ENCODE results near the gene PPOX.

Gene PPOX

DNA sequence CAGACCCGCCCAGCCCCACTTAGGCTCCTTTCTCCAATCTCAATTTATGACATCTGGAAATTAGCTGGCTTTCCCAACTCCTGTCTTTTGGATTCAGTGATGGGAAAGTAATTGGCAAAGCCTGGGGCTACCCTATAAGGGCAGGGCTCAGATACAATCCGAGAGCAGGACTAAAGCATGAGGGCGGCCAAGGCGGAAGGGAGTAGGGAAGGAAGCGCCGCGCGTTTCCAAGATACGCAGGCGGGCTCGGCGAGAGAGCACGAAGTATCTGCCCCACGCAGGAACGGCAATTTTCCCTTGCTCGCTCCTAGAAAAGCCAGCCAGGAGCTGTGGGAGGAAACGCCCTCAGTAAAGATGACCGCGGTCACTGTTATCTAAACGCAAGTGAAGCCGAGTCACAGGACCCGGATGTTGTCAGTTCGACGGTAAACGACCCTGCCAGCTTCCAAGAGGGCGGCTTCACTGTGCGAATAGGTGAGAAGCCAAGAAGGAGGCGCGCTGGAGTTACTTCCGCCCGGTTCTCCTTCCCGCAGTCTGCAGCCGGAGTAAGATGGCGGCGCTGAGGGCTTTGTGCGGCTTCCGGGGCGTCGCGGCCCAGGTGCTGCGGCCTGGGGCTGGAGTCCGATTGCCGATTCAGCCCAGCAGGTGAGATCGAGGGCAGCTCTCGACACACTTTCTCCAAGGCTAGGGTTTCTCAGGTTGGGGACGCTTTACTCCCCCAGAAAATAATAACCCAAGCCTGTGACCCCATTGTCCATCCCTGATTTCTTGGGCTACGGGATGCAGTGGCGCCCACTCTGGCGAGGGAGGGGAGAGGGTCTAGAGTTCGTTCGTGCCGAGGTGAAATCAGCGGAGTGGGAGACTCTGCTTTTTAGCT, 35.8 kb downstream of the PPOX start, which contains the start of gene NDUFS2:
Gene NDUFS2 (plus strand): TSS at position 532 of the 877 bp plus-strand sequence. CDS start 19 bp downstream, at position 551.
- no peak for TF ChIP-seq GATA1 (IDR thresholded peaks at IDR 0.05; ENCODE audit: low read depth, low read length)
- TF ChIP-seq POLR2A (IDR thresholded peaks at IDR 0.05; ENCODE audit: low read length), result peak; percentile 95
- peak; percentile 99 for DNase-seq

DNA sequence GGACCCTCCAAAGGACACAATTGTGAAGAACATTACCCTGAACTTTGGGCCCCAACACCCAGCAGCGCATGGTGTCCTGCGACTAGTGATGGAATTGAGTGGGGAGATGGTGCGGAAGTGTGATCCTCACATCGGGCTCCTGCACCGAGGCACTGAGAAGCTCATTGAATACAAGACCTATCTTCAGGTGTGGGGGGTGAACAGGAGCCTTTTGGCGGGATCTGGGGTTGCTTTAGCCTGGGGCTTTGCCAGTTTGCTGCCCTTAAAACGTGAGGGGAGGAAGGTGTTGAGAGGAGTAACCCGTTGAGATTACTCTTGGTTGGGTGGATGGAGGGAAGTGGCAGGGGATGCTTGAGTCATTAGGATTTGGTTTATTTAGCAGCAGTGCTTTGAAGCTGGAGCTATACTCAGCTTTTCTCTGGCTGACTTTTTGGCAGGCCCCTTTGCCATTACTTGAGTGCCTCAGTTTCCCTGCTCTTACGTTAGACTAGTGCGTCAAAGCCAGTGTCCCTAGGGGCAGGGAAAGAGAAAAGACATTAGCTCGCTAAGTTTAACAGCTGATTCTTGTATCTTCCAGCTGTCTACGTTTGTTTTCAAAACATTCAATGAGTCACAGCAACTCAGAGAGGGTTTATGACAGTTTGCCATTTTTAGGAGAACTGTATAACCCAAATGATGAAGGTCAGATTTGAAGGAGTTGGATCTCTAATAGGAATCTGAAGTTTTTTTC, 40.4 kb downstream of the PPOX start:
- TF ChIP-seq GATA1 (IDR thresholded peaks at IDR 0.05; ENCODE audit: low read depth, low read length), result no peak
- TF ChIP-seq POLR2A (IDR thresholded peaks at IDR 0.05; ENCODE audit: low read length), result no peak
- no peak for DNase-seq

DNA sequence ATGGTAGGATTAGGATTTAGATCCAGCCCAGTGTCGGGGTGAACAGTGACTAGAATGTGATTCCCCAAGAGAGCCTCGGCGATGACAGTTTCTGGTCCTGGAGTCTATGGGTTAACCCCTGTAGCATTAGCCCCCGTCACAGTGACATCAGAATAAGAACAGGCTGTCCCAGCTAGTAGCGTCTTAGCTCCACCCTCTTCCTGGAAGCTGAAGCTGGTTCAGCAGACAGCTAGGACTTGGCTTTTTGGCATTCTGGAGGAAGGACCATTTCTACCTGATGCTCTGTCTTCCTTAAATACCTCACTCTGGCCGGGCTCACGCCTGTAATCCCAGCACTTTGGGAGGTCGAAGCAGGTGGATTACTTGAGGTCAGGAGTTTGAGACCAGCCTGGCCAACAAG, 40.9 kb downstream of the PPOX start:
- TF ChIP-seq GATA1 (IDR thresholded peaks at IDR 0.05; ENCODE audit: low read depth, low read length), result no peak
- no peak for TF ChIP-seq POLR2A (IDR thresholded peaks at IDR 0.05; ENCODE audit: low read length)
- no peak for DNase-seq

DNA sequence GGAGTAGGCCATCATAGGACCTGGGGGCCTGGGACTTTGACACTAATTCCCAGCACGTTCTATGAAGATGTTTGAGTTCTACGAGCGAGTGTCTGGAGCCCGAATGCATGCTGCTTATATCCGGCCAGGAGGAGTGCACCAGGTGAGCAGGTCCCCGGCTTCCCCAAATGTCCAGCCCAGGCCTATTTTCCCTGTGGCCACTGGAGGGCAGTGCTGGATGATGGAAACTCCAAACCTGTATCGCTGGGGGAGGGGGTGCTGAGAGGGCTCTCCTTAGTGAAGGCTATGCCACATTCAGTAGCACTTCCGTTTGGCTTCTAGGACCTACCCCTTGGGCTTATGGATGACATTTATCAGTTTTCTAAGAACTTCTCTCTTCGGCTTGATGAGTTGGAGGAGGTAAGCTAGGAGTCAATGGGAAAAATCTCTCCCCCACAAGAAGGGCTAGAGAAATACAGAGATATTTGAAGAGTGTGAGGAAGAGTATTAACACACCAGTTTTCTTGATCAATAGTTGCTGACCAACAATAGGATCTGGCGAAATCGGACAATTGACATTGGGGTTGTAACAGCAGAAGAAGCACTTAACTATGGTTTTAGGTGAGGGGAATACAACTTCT, 43.7 kb downstream of the PPOX start:
- TF ChIP-seq POLR2A (IDR thresholded peaks at IDR 0.05; ENCODE audit: low read length) (no peak), GATA1 (IDR thresholded peaks at IDR 0.05; ENCODE audit: low read depth, low read length) (no peak)
- DNase-seq, result peak; percentile 76 to 82

DNA sequence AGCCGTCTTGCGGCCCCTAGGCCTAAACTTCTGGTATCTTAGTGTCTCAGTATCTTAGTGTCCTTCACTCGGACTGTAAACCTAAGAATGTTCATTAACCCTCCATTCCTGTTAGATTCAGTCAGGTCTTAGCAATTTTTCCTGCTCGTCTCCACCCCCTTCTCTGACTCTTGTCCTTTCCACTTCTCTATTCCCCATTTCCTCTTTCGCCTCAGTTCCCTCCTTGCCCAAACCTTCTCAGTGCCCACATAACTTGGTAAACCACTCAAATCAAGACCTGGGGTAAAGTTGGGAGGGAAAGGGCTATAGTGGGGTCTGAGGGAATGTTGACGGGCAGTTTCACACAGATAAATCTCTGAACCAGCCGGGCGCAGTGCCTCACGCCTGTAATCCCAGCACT, 48.1 kb downstream of the PPOX start:
- no peak for DNase-seq
- TF ChIP-seq GATA1 (IDR thresholded peaks at IDR 0.05; ENCODE audit: low read depth, low read length) (no peak), POLR2A (IDR thresholded peaks at IDR 0.05; ENCODE audit: low read length) (no peak)

DNA sequence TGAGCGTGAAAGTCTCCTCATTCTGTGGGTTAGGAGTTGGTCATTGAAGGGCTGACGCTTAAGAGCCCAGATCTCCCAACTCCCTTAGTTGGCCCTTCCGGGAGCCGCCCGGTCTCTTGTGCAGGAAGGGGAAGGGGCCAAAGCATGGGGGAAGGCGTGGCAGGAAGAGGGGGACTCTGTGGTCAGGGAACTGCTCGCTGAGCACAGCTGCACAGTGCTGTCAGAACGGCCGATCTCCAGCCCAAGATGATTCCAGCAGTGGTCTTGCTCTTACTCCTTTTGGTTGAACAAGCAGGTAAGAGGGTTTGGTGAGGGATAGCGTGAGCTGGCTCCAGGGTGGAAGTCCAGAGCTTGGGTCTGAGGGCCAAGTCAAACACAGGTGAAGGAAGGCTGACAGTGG, 48.9 kb downstream of the PPOX start, which contains the start of gene FCER1G:
Gene FCER1G (plus strand): TSS at position 220 of the 400 bp plus-strand sequence. CDS start 27 bp downstream, at position 247.
- TF ChIP-seq POLR2A (IDR thresholded peaks at IDR 0.05; ENCODE audit: low read length) (no peak), GATA1 (IDR thresholded peaks at IDR 0.05; ENCODE audit: low read depth, low read length) (no peak)
- no peak for DNase-seq

DNA sequence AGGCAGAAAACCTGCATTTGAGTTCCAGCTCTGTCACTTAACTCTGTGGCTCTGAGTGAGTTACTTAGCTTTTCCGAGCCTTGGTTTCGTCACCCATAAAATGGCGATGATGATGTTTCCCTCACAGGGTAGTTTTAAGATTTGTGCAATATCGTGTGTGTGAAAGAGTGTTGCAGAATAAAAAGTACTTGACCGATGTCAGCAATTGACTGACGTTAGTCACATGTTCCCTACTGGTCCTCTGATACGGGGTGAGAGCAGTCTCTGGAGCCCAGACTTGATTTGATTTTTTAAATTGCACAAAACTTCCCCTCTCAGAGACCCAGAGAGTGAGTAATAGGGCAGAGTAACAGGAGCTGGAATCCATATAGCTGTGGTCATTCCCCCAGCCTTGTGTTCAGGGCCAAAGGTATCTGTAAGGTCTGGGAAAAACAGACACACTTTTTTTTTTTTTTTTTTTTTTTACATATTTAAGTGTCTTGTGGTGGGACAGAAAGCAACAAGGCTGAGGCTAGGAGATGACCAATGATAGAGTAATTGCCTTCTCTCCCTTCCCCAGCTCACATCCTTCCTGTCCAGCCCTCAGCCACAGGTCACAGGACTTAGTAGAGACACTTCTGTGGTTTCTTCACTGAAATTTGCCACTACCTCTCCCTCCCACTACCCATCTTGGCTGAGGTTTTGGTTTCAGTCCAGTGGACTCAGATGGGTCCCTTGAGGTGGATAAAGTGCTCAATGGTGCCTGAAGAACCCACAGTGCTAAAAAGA, 50.9 kb downstream of the PPOX start:
- no peak for TF ChIP-seq POLR2A (IDR thresholded peaks at IDR 0.05; ENCODE audit: low read length)
- no peak for TF ChIP-seq GATA1 (IDR thresholded peaks at IDR 0.05; ENCODE audit: low read depth, low read length)
- no peak for DNase-seq

DNA sequence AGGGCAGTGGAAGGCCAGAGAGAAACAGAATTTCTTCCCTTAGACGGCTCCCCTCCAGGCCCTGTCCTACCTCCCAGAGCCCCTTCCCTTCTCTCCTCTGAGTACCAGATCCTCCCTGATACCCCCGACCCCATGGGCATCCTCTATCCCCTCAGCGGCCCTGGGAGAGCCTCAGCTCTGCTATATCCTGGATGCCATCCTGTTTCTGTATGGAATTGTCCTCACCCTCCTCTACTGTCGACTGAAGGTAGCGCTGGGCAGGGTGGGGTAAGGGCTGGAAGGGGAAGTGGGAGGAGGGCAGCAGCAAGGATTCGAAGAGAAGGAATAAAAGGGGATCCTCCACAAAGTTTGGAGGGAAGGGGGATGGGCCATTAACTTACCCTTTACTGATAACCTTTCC, 51.6 kb downstream of the PPOX start:
- no peak for TF ChIP-seq POLR2A (IDR thresholded peaks at IDR 0.05; ENCODE audit: low read length)
- no peak for TF ChIP-seq GATA1 (IDR thresholded peaks at IDR 0.05; ENCODE audit: low read depth, low read length)
- DNase-seq, result no peak

DNA sequence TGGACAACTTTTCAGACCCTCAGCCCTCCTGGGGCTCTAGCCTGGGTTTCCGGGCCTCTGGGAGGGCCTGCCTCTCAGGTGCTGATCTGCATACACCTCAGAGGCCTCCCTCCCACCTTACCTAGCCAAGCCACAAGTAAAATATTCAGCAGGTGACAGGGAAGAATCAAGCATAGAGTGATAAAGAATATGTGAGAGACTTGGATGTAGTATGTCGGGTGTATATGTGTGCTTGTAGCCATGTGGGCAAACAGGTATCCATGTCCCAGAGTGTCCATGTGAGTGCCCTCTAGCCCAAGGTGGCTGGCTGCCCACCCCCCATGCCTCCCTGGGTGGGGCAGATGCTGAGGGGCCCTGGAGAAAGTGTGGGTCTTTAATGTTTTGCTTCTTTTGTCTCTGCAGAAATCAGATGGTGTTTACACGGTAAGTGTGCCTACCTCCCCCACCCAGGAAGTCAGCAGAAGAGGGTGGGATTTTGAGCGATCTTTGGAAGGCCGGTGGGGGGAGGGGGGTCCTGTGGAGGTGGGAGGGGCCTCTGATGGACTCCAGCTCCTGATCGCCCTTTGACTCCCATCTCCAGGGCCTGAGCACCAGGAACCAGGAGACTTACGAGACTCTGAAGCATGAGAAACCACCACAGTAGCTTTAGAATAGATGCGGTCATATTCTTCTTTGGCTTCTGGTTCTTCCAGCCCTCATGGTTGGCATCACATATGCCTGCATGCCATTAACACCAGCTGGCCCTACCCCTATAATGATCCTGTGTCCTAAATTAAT, 52.3 kb downstream of the PPOX start:
- TF ChIP-seq POLR2A (IDR thresholded peaks at IDR 0.05; ENCODE audit: low read length), result no peak
- TF ChIP-seq GATA1 (IDR thresholded peaks at IDR 0.05; ENCODE audit: low read depth, low read length), result no peak

DNA sequence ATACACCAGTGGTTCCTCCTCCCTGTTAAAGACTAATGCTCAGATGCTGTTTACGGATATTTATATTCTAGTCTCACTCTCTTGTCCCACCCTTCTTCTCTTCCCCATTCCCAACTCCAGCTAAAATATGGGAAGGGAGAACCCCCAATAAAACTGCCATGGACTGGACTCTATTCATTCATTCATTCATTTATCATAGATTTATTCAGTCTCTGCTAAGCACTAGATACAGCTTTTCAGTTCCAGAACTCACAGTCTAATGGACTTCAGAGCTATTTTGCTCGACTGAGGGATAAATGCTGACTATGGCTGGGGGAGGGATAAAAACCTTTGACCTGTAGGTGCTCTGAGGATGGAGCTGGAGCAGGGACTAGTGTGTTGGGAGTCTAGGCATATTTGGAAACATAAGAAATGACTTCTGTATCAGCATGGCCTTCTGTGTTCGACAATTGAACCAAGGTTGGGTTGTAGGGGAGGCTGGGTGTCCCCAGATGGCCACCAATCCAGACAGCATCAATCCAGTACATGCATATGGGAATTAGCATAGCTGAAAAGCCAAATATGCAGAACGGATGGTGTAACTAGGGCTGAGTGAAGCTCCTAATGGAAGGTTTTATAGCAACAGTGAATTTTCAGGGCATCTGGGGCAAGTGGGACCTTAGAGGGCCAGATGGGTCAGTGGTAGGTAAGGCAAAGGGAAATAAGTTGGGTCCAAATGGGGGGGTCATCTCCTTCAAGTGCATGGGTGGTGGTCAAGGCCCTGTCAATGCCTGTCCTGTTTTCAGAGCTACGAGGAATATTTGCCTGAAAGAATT, 53.1 kb downstream of the PPOX start:
- TF ChIP-seq GATA1 (IDR thresholded peaks at IDR 0.05; ENCODE audit: low read depth, low read length) (no peak), POLR2A (IDR thresholded peaks at IDR 0.05; ENCODE audit: low read length) (no peak)
- DNase-seq, result no peak

More for the DNA sequence above, 52.3 kb downstream of the PPOX start:
- no peak for DNase-seq

DNA sequence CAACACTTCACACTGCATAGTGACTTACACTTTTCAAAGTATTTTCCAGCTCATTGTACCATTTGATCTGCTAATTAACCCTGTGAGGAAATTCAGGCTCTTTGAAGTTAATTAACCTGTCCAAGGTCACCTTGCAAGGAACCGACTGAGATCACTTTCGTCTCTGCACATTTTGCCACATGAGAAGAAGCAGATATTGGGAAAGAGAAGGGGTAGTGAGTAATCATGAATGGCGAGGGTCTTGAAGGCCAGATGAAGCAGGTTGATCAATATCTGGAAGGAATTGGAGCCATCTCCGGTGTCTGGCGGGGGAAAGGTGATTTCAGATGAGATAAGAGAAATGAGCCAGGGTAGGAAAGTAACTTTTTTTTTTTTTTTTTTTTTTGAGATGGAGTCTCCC, 53.8 kb downstream of the PPOX start:
- no peak for TF ChIP-seq GATA1 (IDR thresholded peaks at IDR 0.05; ENCODE audit: low read depth, low read length)
- no peak for TF ChIP-seq POLR2A (IDR thresholded peaks at IDR 0.05; ENCODE audit: low read length)

More for the DNA sequence above, 53.8 kb downstream of the PPOX start:
- DNase-seq, result no peak

Data from erythroblast (primary cell).